ENCODE results near the gene MUCL3.
"Not testable (repeated sequence)": the region's sequence is repeated elsewhere in the genome, so short reads cannot be mapped to it uniquely, and the experiment has no call there.

MUCL3 gene

GRCh38 chr6:30939473-30939872 is 1.3 kb upstream of the MUCL3 start:
- DNase-seq (ENCODE audit: low read depth): no peak

- DNase-seq (ENCODE audit: low read depth): peak; percentile 53
Observed at GRCh38 chr6:30942338-30943060, 1.7 kb downstream of the MUCL3 start.

- no peak for DNase-seq (ENCODE audit: low read depth)
Observed at GRCh38 chr6:30944051-30944450, 3.3 kb downstream of the MUCL3 start.

GRCh38 chr6:30945281-30945680 is 4.5 kb downstream of the MUCL3 start:
- no peak for DNase-seq (ENCODE audit: low read depth)

- DNase-seq (ENCODE audit: low read depth): no peak
Observed at GRCh38 chr6:30947231-30947630, 6.5 kb downstream of the MUCL3 start.

- DNase-seq (ENCODE audit: low read depth): no peak
Observed at GRCh38 chr6:30948811-30949210, 8.0 kb downstream of the MUCL3 start.

- DNase-seq (ENCODE audit: low read depth): no peak
Observed at GRCh38 chr6:30951907-30952469, 11.2 kb downstream of the MUCL3 start.

GRCh38 chr6:30954631-30955366 is 14.0 kb downstream of the MUCL3 start:
- DNase-seq (ENCODE audit: low read depth): no peak

- DNase-seq (ENCODE audit: low read depth): no peak
Observed at GRCh38 chr6:30955367-30956042, 14.7 kb downstream of the MUCL3 start.

GRCh38 chr6:30957716-30958115 is 16.9 kb downstream of the MUCL3 start:
- DNase-seq (ENCODE audit: low read depth): no peak

GRCh38 chr6:30960907-30961673 is 20.3 kb downstream of the MUCL3 start:
- DNase-seq (ENCODE audit: low read depth): no peak

GRCh38 chr6:30962716-30963115 is 21.9 kb downstream of the MUCL3 start:
- no peak for DNase-seq (ENCODE audit: low read depth)

- DNase-seq (ENCODE audit: low read depth): no peak
Observed at GRCh38 chr6:30963641-30964040, 22.9 kb downstream of the MUCL3 start.

- DNase-seq (ENCODE audit: low read depth): no peak
Observed at GRCh38 chr6:30964075-30964474, 23.3 kb downstream of the MUCL3 start.

GRCh38 chr6:30965140-30965601 is 24.4 kb downstream of the MUCL3 start:
- DNase-seq (ENCODE audit: low read depth): no peak

GRCh38 chr6:30966154-30966553 is 25.4 kb downstream of the MUCL3 start:
- no peak for DNase-seq (ENCODE audit: low read depth)

GRCh38 chr6:30969171-30969570 is 28.4 kb downstream of the MUCL3 start:
- DNase-seq (ENCODE audit: low read depth): not testable (repeated sequence)

- DNase-seq (ENCODE audit: low read depth): no peak
Observed at GRCh38 chr6:30970946-30971345, 30.2 kb downstream of the MUCL3 start.

GRCh38 chr6:30972816-30973215 is 32.0 kb downstream of the MUCL3 start:
- DNase-seq (ENCODE audit: low read depth): no peak

GRCh38 chr6:30974490-30975252 is 33.9 kb downstream of the MUCL3 start:
- DNase-seq (ENCODE audit: low read depth): no peak

GRCh38 chr6:30979141-30979540 is 38.4 kb downstream of the MUCL3 start:
- DNase-seq (ENCODE audit: low read depth): no peak
